ENCODE data around the gene AP5M1.
"Not testable (repeated sequence)": the region's sequence is repeated elsewhere in the genome, so short reads cannot be mapped to it uniquely, and the experiment has no call there.

AP5M1 gene

GRCh38 chr14:57268161-57269069, at the start of gene AP5M1, which contains the start of gene EXOC5:
Gene AP5M1, plus strand, starts transcription at chr14:57268971. Its CDS starts 344 bp downstream, at chr14:57269315.
Gene EXOC5, minus strand, starts transcription at chr14:57268905. Its CDS starts 257 bp downstream, at chr14:57268648.
- peak; percentile 81 to 85 (median 84) for DNase-seq (ENCODE audit: low read depth in 3 of 3)

- DNase-seq (ENCODE audit: low read depth in 3 of 3): no peak
Measured at GRCh38 chr14:57221931-57222330, 46.8 kb upstream of the AP5M1 start.

DNA sequence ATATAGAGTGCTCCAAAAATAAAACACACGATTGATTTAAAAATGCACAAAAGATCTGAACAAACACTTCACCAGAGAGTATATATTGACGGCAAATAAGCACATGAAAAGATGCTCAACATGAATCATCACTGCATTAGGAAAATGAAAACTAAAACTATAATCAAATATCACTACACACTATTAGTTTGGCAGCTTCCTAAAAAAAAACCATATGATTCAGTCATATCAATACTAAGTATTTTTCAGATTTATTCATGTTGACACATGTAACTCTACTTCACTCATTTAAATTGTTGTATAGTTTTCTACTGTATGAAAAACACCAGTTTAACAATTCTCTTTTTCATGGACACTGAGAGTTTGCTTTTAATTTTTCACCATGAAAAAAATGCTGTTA, 41.7 kb upstream of the AP5M1 start:
- no peak for DNase-seq (ENCODE audit: low read depth in 3 of 3)

GRCh38 chr14:57228320-57228719, 40.5 kb upstream of the AP5M1 start:
- DNase-seq (ENCODE audit: low read depth in 3 of 3): not testable (repeated sequence)

- no peak for DNase-seq (ENCODE audit: low read depth in 3 of 3)
Measured at GRCh38 chr14:57232006-57232405, 36.8 kb upstream of the AP5M1 start.

- DNase-seq (ENCODE audit: low read depth in 3 of 3): not testable (repeated sequence)
Measured at GRCh38 chr14:57240115-57240514, 28.7 kb upstream of the AP5M1 start.

GRCh38 chr14:57243320-57243719, 25.5 kb upstream of the AP5M1 start:
- DNase-seq (ENCODE audit: low read depth in 3 of 3): no peak

DNA sequence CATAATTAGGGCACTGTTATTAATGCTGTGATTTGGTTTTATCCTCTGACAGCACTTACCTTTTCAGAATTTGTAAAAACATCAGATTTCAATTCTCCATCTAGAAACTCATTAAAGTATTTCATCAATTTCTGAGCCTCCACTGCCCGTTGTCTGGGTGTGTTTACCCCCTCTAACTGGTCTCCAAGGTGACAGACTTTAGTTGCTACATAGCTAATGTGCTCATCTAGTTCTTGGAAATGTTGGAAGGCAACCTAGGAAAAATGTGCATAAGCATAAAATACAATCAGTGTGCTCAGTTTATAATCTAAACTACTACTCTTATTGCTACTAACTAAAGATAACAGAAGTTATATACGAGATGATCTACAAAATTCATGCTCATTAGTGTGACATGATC, 24.7 kb upstream of the AP5M1 start:
- no peak for DNase-seq (ENCODE audit: low read depth in 3 of 3)

GRCh38 chr14:57245941-57246340, 22.8 kb upstream of the AP5M1 start:
- DNase-seq (ENCODE audit: low read depth in 3 of 3): no peak

DNA sequence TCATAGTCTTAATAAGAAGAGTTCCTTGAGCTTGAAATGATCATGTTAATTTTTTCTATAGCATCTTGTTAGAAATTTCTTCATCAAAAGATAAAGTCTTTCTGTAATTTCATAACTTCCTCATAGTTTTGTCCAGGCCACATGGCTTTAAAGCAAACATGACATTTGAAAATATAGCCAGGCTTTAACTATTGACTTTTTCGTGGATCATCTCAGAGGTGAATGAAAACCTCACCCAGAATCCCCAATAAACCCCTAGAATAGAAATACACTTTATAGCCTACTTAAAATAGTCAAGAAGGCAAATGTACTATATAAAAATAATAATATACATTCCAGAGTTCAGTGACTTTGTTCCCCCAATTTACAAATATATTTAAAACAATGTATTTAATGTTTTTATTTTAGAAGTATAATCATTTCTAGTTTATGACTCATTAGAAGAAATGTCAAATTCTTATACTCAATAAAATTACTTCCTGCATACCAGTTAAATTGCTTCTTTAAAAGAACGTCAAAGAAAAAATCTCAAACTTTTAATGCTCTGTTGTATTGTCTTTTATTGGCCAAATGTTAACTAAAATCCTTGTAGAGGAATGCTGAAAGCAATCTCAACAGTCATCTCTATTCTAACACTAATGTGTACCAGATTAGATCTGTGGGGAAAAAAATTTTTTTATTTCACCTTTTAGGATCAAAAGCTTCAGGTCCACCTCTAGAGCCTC, 21.7 kb upstream of the AP5M1 start:
- DNase-seq (ENCODE audit: low read depth in 3 of 3): no peak

DNA sequence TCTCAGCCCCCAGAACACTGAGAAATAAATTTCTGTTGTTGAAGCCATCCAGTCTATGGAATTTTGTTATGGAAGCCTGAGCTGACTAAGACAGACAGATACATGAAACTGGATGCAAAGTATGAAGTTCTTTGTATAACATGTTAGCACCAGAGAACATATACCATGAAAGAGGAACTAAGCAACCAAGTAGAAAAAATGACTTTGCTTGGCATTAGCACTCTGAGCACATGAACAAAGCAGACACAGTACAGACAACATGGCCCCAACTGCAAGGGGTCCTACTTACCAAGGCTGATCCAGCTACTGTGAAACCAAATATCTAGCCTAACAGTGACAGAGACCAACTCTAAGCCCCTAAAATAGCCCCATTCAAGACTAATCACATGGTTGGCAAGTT, 13.9 kb upstream of the AP5M1 start:
- DNase-seq (ENCODE audit: low read depth in 3 of 3): no peak

GRCh38 chr14:57258221-57258620, 10.6 kb upstream of the AP5M1 start:
- not testable (repeated sequence) for DNase-seq (ENCODE audit: low read depth in 3 of 3)

DNA sequence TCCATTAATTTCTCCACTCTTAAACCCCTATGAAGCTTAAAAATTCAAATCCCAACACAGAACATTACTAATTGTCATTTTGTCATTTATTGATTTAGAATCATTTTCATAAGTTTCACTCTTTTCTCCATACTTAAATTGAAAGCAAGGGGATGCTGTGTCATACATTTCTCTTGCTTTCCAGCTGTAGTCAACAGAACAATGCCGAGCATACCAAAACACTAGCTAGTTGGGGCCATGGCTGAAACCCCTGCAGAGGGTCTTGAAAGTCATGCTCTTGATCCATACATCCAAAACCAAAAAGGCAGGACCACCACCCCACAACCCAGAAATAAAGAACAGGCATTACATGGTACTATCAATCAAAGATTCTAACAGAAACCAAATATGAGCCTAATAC, 9.1 kb upstream of the AP5M1 start:
- DNase-seq (ENCODE audit: low read depth in 3 of 3): no peak

GRCh38 chr14:57261604-57262003, 7.2 kb upstream of the AP5M1 start:
- DNase-seq (ENCODE audit: low read depth in 3 of 3): no peak

GRCh38 chr14:57262117-57262516, 6.7 kb upstream of the AP5M1 start:
- no peak for DNase-seq (ENCODE audit: low read depth in 3 of 3)

DNA sequence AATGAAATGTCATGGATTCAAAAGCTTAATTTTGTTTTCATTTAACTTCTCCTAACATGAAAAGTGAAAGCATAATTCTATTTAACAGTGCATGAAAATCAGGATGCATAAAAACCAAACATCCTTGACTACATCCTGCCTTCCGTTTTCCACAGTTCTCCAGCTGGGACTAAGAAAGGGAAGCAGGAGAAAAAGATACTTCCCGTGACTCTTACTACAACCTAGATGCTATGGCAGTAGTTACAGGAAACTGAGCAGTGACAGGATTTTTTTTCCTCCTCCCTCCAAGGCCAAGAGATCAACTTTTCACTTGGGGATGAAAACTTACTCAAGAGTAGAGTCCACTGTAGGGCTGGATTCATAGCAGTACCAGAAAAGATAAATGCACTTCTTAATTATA, 2.7 kb upstream of the AP5M1 start:
- DNase-seq (ENCODE audit: low read depth in 3 of 3): no peak

DNA sequence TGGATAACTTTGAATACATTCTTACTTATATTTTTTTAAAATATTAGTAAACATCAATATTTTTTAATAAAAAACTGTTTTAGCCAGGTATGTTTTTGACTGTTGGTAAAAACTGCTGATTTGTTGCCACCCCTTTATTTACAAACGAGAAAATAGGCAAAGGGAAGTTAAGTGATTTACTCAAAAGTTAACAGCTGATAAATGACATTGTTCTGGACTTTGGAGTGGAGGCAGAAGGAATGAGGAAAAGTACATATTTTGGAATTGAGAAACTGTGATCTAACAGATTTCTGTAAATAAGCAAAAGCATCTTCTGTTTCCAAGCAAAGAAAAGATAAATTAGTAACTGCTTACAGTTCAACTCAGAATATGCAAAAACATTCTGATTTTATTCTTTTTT, 4.5 kb downstream of the AP5M1 start:
- DNase-seq (ENCODE audit: low read depth in 3 of 3): no peak

- DNase-seq (ENCODE audit: low read depth in 3 of 3): no peak
Measured at GRCh38 chr14:57274551-57274950, 5.8 kb downstream of the AP5M1 start.

DNA sequence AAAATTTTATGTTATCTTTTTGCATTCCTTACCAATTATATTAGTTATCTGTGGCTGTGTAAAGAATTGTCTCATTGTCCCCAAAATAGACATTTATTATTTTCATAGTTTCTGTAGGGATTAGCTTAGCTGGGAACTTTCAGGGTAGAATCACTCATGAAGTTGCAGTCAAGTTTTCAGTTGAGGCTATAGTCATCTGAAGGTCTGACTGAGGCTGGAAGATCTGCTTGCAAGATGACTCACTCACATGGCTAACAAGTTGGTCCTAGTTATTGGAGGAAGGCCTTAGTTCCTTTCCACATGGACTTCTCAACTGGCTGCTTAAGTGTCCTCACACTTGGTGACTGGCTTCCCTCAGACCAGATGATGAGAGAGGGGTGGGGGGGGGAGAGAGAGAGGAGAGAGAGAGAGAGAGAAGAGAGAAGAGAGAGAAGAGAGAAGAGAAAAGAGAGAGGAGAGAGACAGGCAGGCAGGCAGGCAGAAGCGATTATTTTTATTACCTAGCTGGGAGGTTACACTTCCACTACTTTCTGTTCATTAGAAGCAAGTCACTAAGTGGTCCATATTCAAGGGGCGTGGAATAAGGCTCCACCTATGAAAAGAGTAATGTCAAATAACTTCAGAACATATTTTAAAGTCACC, 6.4 kb downstream of the AP5M1 start:
- no peak for DNase-seq (ENCODE audit: low read depth in 3 of 3)

GRCh38 chr14:57277062-57277461, 8.3 kb downstream of the AP5M1 start:
- DNase-seq (ENCODE audit: low read depth in 3 of 3): no peak

DNA sequence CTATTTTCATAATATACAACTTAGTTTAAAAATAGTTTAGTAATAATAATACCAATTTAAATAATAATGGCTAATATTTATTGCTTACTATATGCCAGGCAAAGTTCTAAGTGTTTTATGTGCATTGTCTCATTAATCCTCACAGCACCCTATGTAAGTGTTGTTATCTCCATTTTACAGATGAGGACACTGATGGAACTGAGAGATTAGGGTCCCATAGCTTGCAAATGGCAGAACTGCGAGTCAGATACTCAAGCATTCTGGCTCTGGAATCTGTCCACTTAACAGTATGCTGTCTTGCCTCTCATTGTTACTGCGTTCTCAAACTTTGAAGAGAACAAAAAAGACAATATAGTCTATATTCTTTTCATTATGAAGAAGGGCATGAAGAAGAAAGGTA, 19.0 kb downstream of the AP5M1 start:
- no peak for DNase-seq (ENCODE audit: low read depth in 3 of 3)

- DNase-seq (ENCODE audit: low read depth in 3 of 3): no peak
Measured at GRCh38 chr14:57290751-57291150, 22.0 kb downstream of the AP5M1 start.
